IMR-90 (cell line): Measurements from ENCODE around the gene SELENOO. TPM values are rescaled to one million over a fixed set of nuclear protein-coding genes. Genes with fewer than 3 reads are reported as not detected.

ENCODE experiments used
- ATAC-seq: fragments of 200-7000 bp; cut with Tn5 transposase; 2 replicates; pipeline ENCODE4 v1.9.1; 2020; ENCODE audit warnings: low read depth, mild to moderate bottlenecking, moderate library complexity
- BruUV-seq: library from RNA; stranded (reverse); fragments of 400-500 nt; replicated peaks from 2 replicates; lab custom pipeline; 2021; lab: Mats Ljungman, UMichigan
- CTCF ChIA-PET: fragments of 300-600 bp; formaldehyde crosslinking; extraction: SDS; loops from one replicate; lab custom pipeline; 2021; ENCODE audit warnings: antibody characterized with exemption; lab: Yijun Ruan, JAX
- POLR2A ChIA-PET: fragments of 300-600 bp; sonication (Branson Sonifier 250); formaldehyde crosslinking; loops from one replicate; lab custom pipeline; 2022; ENCODE audit warnings: antibody characterized with exemption; ENCODE audit not compliant: unreplicated experiment; lab: Charles Lee
- DNase-seq: peaks from one replicate; pipeline ENCODE4 v3.0.0; 2013
- H2AFZ ChIP-seq: replicated peaks from 2 replicates; pipeline ENCODE3; 2013; ENCODE audit warnings: low read length, mild to moderate bottlenecking; ENCODE audit not compliant: poor library complexity
- H2AK5ac ChIP-seq: 2 replicates; pipeline ENCODE4 v1.6.1; 2013; ENCODE audit warnings: low read depth, low read length, inconsistent platforms
- H2AK9ac ChIP-seq: replicated peaks from 2 replicates; pipeline ENCODE3; 2013; ENCODE audit warnings: mild to moderate bottlenecking, low read depth, low read length, moderate library complexity; ENCODE audit not compliant: poor library complexity
- H2BK120ac ChIP-seq: 2 replicates; pipeline ENCODE4 v1.6.1; 2013; ENCODE audit warnings: low read depth, low read length, inconsistent platforms
- H2BK15ac ChIP-seq: 3 replicates; pipeline ENCODE4 v1.6.1; 2013; ENCODE audit warnings: low read depth, low read length, inconsistent platforms
- H2BK20ac ChIP-seq: 2 replicates; pipeline ENCODE4 v1.6.1; 2013; ENCODE audit warnings: low read depth, mild to moderate bottlenecking, inconsistent platforms, low read length, moderate library complexity
- H2BK5ac ChIP-seq: 2 replicates; pipeline ENCODE4 v1.6.1; 2013; ENCODE audit warnings: mild to moderate bottlenecking, low read depth, low read length, inconsistent platforms; ENCODE audit not compliant: poor library complexity, severe bottlenecking
- H3K14ac ChIP-seq: replicated peaks from 2 replicates; pipeline ENCODE4 v1.6.1; 2013; ENCODE audit warnings: low read depth, low read length, inconsistent platforms
- H3K18ac ChIP-seq: 2 replicates; pipeline ENCODE4 v1.6.1; 2013; ENCODE audit warnings: low read depth, low read length, control low read depth
- H3K23ac ChIP-seq: 2 replicates; pipeline ENCODE4 v1.6.1; 2013; ENCODE audit warnings: low read depth, low read length, inconsistent platforms
- H3K27ac ChIP-seq: 2 replicates; pipeline ENCODE4 v1.5.1; 2013; ENCODE audit warnings: mild to moderate bottlenecking, control low read depth, low read length; ENCODE audit not compliant: insufficient read depth
- H3K27me3 ChIP-seq: 2 replicates; pipeline ENCODE4 v1.6.1; 2013; ENCODE audit warnings: low read length; ENCODE audit not compliant: control insufficient read depth, insufficient read depth
- H3K36me3 ChIP-seq: 2 replicates; pipeline ENCODE4 v1.6.1; 2013; ENCODE audit warnings: low read length, mixed read lengths; ENCODE audit not compliant: control insufficient read depth, insufficient read depth
- H3K4ac ChIP-seq: 2 replicates; pipeline ENCODE4 v1.6.1; 2013; ENCODE audit warnings: low read depth, low read length, inconsistent platforms
- H3K4me1 ChIP-seq: 2 replicates; pipeline ENCODE4 v1.6.1; 2013; ENCODE audit warnings: low read length, mixed read lengths; ENCODE audit not compliant: control insufficient read depth, insufficient read depth
- H3K4me2 ChIP-seq: 2 replicates; pipeline ENCODE4 v1.6.1; 2013; ENCODE audit warnings: low read depth, mild to moderate bottlenecking, control low read depth, low read length, moderate library complexity
- H3K4me3 ChIP-seq: 2 replicates; pipeline ENCODE4 v1.5.1; 2013; ENCODE audit warnings: low read depth, mild to moderate bottlenecking, control low read depth, low read length, moderate library complexity; ENCODE audit not compliant: insufficient read depth
- H3K56ac ChIP-seq: 2 replicates; pipeline ENCODE4 v1.6.1; 2013; ENCODE audit warnings: low read length, inconsistent platforms; ENCODE audit not compliant: insufficient read depth; ENCODE audit errors: extremely low read depth
- H3K79me1 ChIP-seq, 2 experiments: 2 replicates each; pipeline ENCODE4 v1.6.1; 2013; ENCODE audit warnings: low read length in 2 of 2, inconsistent platforms in 1 of 2, low read depth in 1 of 2
- H3K9ac ChIP-seq: 2 replicates; pipeline ENCODE4 v1.6.1; 2013; ENCODE audit warnings: low read depth, low read length, control low read depth
- H3K9me1 ChIP-seq: 2 replicates; pipeline ENCODE4 v1.6.1; 2013; ENCODE audit warnings: low read length, inconsistent platforms; ENCODE audit not compliant: insufficient read depth
- H3K9me3 ChIP-seq: 2 replicates; pipeline ENCODE4 v1.6.1; 2013; ENCODE audit warnings: low read length; ENCODE audit not compliant: control insufficient read depth, insufficient read depth
- H4K20me1 ChIP-seq: 2 replicates; pipeline ENCODE4 v1.6.1; 2013; ENCODE audit warnings: low read length, inconsistent platforms; ENCODE audit not compliant: insufficient read depth
- H4K5ac ChIP-seq: 2 replicates; pipeline ENCODE4 v1.6.1; 2013; ENCODE audit warnings: mild to moderate bottlenecking, low read depth, low read length, control low read depth
- H4K8ac ChIP-seq, 2 experiments: 2 replicates each; pipeline ENCODE4 v1.6.1; 2013; ENCODE audit warnings: low read depth in 2 of 2, low read length in 2 of 2, control low read depth in 1 of 2, inconsistent platforms in 1 of 2
- H4K91ac ChIP-seq: 2 replicates; pipeline ENCODE4 v1.6.1; 2013; ENCODE audit warnings: low read depth, low read length, inconsistent platforms; ENCODE audit not compliant: insufficient read depth
- BHLHE40 ChIP-seq: fragments of 150-350 bp; IDR thresholded peaks from 2 replicates; pipeline ENCODE4 v1.6.1; 2016; ENCODE audit warnings: mild to moderate bottlenecking, low read depth, low read length
- CEBPB ChIP-seq: IDR thresholded peaks from 2 replicates; pipeline ENCODE4 v1.6.1; 2012; ENCODE audit warnings: low read depth, low read length, improper control_type of control experiment
- FOS ChIP-seq: fragments of 150-350 bp; IDR thresholded peaks from 2 replicates; pipeline ENCODE4 v1.6.1; 2016; ENCODE audit warnings: low read depth, low read length
- POLR2A ChIP-seq: IDR thresholded peaks from 2 replicates; pipeline ENCODE4 v1.6.1; 2012; ENCODE audit warnings: mild to moderate bottlenecking, low read depth, low read length
- SMC3 ChIP-seq: fragments of 150-350 bp; IDR thresholded peaks from 2 replicates; pipeline ENCODE4 v1.6.1; 2016; ENCODE audit warnings: low read depth, mild to moderate bottlenecking, antibody characterized with exemption, low read length, moderate library complexity
- WGBS, 2 experiments: methylation state at CpG; one replicate each; pipeline versions ENCODE4 v1.1.5 to v1.1.7; 2013; ENCODE audit warnings: missing lambda C conversion rate in 2 of 2; ENCODE audit not compliant: insufficient read length in 1 of 2; ENCODE audit errors: extremely low coverage in 2 of 2; 5-methylcytosine and 5-hydroxymethylcytosine counted together
- dilution Hi-C: fragments of 300-500 bp; cut with HindIII; formaldehyde crosslinking; loops from one replicate; pipeline ENCODE4 v1.14.3; 2018; ENCODE audit warnings: low sequenced_read_pairs; ENCODE audit not compliant: unreplicated experiment
- in situ Hi-C: fragments of 300-500 bp; cut with MboI; formaldehyde crosslinking; loops from 3 replicates; pipeline ENCODE4 v1.14.3; 2019; ENCODE audit warnings: low sequenced_read_pairs, inconsistent platforms, mixed read lengths
- intact Hi-C: fragments of 100-400 bp; cut with micrococcal nuclease; formaldehyde crosslinking; loops from 2 replicates; pipeline ENCODE4 v1.10.0; 2022
- polyA plus RNA-seq, 3 experiments: library from polyadenylated mRNA; depleted of rRNA; stranded (reverse); fragments of >200 nt; gene quantifications; 2 replicates each; pipeline ENCODE4 v1.2.3, GENCODE V29; 2012; ENCODE audit warnings: low replicate concordance in 1 of 3
- total RNA-seq: library from RNA; depleted of rRNA; stranded (reverse); fragments of >200 nt; gene quantifications from 2 replicates; pipeline ENCODE4 v1.2.3, GENCODE V29; 2012
- TF ChIP-seq, protein P1 (sequence below): fragments of 150-350 bp; IDR thresholded peaks from 2 replicates; pipeline ENCODE4 v1.6.1; 2016; ENCODE audit warnings: low read depth, mild to moderate bottlenecking, low read length, moderate library complexity, borderline replicate concordance
- TF ChIP-seq, protein P2 (sequence below): fragments of 150-350 bp; IDR thresholded peaks from 2 replicates; pipeline ENCODE4 v1.6.1; 2017; ENCODE audit warnings: mild to moderate bottlenecking, antibody characterized with exemption, low read length, low read depth

The SELENOO gene
- total and polyA plus RNA-seq, 2 of the 4 experiments (the other 2 are of a cell fraction), result 10.4 to 21.4 TPM

GRCh38 chr22:50177537-50178470 lies 23.0 kb upstream of the SELENOO start:
- Histone ChIP-seq H4K8ac (no peak overlapping the region), H3K36me3 (peaks cover 2% of the 10 kb centered on the region; the same call in 1 of the 2 replicates), H2BK20ac (no peak overlapping the region), H2BK5ac (no peak overlapping the region), H3K9me3 (no peaks in the 10 kb centered on the region), H3K56ac (no peak overlapping the region), H3K4me2 (no peak overlapping the region), H3K79me1 (no peaks in the 10 kb centered on the region), H2BK15ac (no peak overlapping the region), H3K9me1 (no peaks in the 10 kb centered on the region), H3K4ac (no peak overlapping the region), H4K91ac (no peak overlapping the region), H2AK5ac (no peak overlapping the region), H4K5ac (no peak overlapping the region), H3K18ac (no peak overlapping the region), H3K27me3 (no peaks in the 10 kb centered on the region; the same call in 1 of the 2 replicates), H3K9ac (no peak overlapping the region), H3K23ac (no peak overlapping the region), H2BK120ac (no peak overlapping the region), H3K27ac (no peak overlapping the region), H2AFZ (no peak overlapping the region), H2AK9ac (peak overlapping the region; percentile 19), H4K20me1 (no peaks in the 10 kb centered on the region), H3K4me3 (no peak overlapping the region), H3K4me1 (no peaks in the 10 kb centered on the region), H3K14ac (no peak overlapping the region)
- no peak for ATAC-seq
- dilution Hi-C loops, result no loop called here
- no peak for DNase-seq
- no peak for TF ChIP-seq FOS
- no peak for TF ChIP-seq BHLHE40
- TF ChIP-seq, protein P1, sequence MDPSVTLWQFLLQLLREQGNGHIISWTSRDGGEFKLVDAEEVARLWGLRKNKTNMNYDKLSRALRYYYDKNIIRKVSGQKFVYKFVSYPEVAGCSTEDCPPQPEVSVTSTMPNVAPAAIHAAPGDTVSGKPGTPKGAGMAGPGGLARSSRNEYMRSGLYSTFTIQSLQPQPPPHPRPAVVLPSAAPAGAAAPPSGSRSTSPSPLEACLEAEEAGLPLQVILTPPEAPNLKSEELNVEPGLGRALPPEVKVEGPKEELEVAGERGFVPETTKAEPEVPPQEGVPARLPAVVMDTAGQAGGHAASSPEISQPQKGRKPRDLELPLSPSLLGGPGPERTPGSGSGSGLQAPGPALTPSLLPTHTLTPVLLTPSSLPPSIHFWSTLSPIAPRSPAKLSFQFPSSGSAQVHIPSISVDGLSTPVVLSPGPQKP, result no peak
- no peak for TF ChIP-seq POLR2A
- TF ChIP-seq SMC3, result no peak
- no peak for TF ChIP-seq CEBPB
- TF ChIP-seq, protein P2, sequence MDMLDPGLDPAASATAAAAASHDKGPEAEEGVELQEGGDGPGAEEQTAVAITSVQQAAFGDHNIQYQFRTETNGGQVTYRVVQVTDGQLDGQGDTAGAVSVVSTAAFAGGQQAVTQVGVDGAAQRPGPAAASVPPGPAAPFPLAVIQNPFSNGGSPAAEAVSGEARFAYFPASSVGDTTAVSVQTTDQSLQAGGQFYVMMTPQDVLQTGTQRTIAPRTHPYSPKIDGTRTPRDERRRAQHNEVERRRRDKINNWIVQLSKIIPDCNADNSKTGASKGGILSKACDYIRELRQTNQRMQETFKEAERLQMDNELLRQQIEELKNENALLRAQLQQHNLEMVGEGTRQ, result no peak
- ChIA-PET CTCF (no interaction called here), POLR2A (no interaction called here)
- 78% methylated on average over 46 of the region's 98 CpGs; no CpG with 5 or more reads in 1 of the 2 experiments for WGBS, 2 experiments
- in situ Hi-C loops, result no loop called here
- intact Hi-C loops, result no loop called here
- BruUV-seq, result no TSS peak
